K562 (cell line): ENCODE results near the gene DYNC1H1.

ENCODE experiments used
- BRD4 ChIP-seq: fragments of 200-600 bp; sonication (generic); IDR thresholded peaks from 2 replicates; pipeline ENCODE4 v1.6.1; 2017; ENCODE audit warnings: inconsistent platforms
- CTCF ChIP-seq, 3 experiments: IDR thresholded peaks in 2 of 3; conservative IDR thresholded peaks in 1 of 3; 2 replicates each; pipeline ENCODE4 v1.5.1; 2011 to 2012; ENCODE audit warnings: low read length in 3 of 3, mild to moderate bottlenecking in 3 of 3, control low read depth in 2 of 3, improper control_type of control experiment in 1 of 3, inconsistent platforms in 1 of 3, low read depth in 1 of 3, mixed read lengths in 1 of 3, moderate library complexity in 1 of 3; ENCODE audit not compliant: insufficient read depth in 2 of 3
- MAFF ChIP-seq: IDR thresholded peaks from 2 replicates; pipeline ENCODE4 v1.6.1; 2012; ENCODE audit warnings: low read length, improper control_type of control experiment
- POLR2A ChIP-seq: fragments of 450-650 bp; conservative IDR thresholded peaks from 2 replicates; pipeline ENCODE4 v1.6.1; 2016
- TAF1 ChIP-seq: IDR thresholded peaks from 2 replicates; pipeline ENCODE4 v1.6.1; 2011; ENCODE audit warnings: mild to moderate bottlenecking, low read length, moderate library complexity; ENCODE audit not compliant: insufficient read depth, control insufficient read depth, severe bottlenecking; ENCODE audit errors: extremely low read depth
- ZBTB17 ChIP-seq: fragments of 450-650 bp; formaldehyde crosslinking; IDR thresholded peaks from 2 replicates; pipeline ENCODE4 v1.4.0; 2020; ENCODE audit warnings: mild to moderate bottlenecking
- ZNF121 ChIP-seq: sonication (generic); formaldehyde crosslinking; conservative IDR thresholded peaks from 2 replicates; pipeline ENCODE4 v1.8.0; 2022; ENCODE audit warnings: missing genetic modification reagents
- ZNF324 ChIP-seq: fragments of 250-450 bp; sonication (Bioruptor Pico); IDR thresholded peaks from 2 replicates; pipeline ENCODE4 v1.4.0; 2020; ENCODE audit warnings: mild to moderate bottlenecking
- ZNF57 ChIP-seq: fragments of 450-650 bp; formaldehyde crosslinking; IDR thresholded peaks from 2 replicates; pipeline ENCODE4 v1.4.0; 2020; ENCODE audit warnings: mild to moderate bottlenecking, moderate library complexity

- no peak for TF ChIP-seq CTCF (IDR thresholded peaks at IDR 0.05 in 2 of 3, conservative IDR thresholded peaks at IDR 0.05 in 1 of 3; ENCODE audit: insufficient read depth in 2 of 3, low read depth in 1 of 3, low read length in 3 of 3)
- TF ChIP-seq MAFF: no peak
- TF ChIP-seq TAF1: no peak
- TF ChIP-seq ZNF121 (CRISPR knock-in tag): no peak
- no peak for TF ChIP-seq POLR2A
- TF ChIP-seq BRD4: no peak
- TF ChIP-seq ZBTB17: no peak
- no peak for TF ChIP-seq ZNF324 (CRISPR knock-in tag)
- TF ChIP-seq ZNF57 (CRISPR knock-in tag): no peak
These were observed 92.5 kb downstream of the DYNC1H1 start for GRCh38 chr14:102056694-102057442.
